Dedifferentiated amniotic fluid mesenchymal stem cell (primary cell): Measurements from ENCODE around the gene CCDC184.
"Not testable (repeated sequence)": the region's sequence is repeated elsewhere in the genome, so short reads cannot be mapped to it uniquely, and the experiment has no call there.

Source experiments
- DNase-seq: peaks from one replicate; pipeline ENCODE4 v3.0.0-alpha.2; 2016; ENCODE audit errors: extremely low spot score

Gene CCDC184

DNA sequence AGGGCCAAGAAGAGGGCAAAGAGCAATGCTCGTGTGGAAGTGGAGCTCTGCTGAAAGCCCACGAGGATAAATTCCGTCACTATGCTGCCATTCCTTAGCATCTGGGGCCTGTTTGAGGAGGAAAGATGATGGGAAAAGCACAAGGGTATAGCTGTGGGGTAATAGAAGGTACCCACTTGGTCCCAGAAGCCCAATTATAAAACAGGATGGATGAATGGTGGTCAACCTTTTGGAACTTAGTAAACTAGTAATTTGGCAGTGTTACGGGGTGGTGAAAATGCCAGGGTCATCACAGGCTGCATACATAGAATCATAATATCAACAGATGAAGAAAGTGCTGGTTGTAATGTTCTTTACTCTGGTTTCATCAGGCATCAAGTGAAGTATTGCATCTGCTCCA is 19.7 kb downstream of the CCDC184 start, which contains the start of gene OR10AD1:
OR10AD1 (minus strand) TSS at position 101 of the 400 bp plus-strand sequence; CDS start at position 101, 0 bp downstream.
- no peak for DNase-seq

DNA sequence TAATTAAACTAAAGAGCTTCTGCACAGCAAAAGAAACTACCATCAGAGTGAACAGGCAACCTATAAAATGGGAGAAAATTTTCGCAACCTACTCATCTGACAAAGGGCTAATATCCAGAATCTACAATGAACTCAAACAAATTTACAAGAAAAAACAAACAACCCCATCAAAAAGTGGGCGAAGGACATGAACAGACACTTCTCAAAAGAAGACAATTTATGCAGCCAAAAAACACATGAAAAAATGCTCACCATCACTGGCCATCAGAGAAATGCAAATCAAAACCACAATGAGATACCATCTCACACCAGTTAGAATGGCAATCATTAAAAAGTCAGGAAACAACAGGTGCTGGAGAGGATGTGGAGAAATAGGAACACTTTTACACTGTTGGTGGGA is 26.1 kb downstream of the CCDC184 start:
- not testable (repeated sequence) for DNase-seq

DNA sequence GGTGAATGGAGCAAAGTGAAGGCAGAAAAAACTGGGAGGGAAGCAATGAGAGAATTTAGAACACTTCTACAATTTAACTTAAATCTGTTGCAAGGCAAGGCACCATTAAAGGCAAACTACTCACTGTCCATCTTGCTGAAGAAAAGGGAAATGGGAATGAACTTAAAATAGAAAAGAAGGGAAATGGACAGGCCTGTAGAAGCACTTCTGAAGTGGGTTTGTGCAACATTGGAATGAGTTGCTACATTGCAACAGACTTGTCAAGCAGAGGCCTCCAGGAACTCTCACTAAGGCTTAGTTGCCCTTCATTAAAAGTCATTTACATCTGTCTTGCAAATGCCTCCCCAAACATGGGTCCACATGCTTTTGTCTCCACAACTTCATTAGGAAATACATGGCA is 33.3 kb downstream of the CCDC184 start:
- no peak for DNase-seq

DNA sequence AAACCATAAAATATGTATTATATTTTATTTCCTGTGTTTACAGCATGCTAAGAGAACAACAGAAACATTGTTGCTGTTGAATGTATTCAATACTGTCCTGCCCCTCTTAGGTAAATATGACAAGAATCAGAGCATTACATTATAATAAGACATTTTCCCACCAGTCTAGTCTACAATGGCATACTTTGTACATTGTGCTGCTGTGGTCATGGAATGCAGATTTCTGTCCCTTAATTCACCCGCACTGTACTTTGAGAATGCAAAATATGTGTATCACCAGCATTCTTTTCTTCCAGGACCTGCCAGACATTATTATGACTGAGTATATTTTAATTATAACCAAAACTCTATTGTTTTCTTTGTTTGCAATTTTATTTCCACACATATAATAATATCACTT is 36.2 kb downstream of the CCDC184 start:
- no peak for DNase-seq

DNA sequence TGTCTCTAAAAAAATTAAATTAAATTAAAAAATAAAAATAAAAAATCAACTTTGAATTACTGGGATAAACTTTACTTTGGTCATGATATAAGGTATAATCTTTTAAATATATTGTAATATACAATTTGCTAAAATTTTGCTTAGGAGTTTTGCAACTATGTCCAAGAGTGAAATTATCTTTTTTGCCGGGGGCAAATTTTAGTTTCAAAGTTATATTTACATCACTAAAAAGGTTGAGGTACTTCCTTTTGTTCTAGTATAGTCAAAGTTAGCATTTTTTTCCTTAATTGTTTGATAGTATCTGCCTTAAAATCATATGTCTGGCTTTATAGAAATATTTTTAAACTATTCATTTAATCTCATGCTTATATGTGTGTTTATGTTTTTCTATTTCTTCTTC is 37.3 kb downstream of the CCDC184 start:
- DNase-seq = no peak

DNA sequence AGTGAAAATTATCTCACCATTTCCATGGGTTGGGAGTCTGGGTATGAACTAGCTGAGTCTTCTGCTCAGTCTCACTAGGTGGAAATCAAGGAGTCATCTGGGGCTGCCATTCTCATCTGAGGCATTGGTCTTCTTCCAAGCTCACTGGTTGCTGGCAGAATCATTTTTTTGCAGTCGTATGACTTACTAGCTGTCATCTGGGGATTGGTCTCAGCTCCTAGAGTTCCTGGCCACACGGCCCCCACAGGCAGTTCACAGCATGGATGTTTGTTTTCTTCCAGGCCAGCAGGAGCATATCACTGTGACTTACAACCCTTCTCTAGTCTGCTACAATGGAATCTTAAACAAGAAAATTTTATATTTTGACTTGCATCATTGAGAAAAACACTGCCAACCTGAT is 38.2 kb downstream of the CCDC184 start:
- DNase-seq = no peak

DNA sequence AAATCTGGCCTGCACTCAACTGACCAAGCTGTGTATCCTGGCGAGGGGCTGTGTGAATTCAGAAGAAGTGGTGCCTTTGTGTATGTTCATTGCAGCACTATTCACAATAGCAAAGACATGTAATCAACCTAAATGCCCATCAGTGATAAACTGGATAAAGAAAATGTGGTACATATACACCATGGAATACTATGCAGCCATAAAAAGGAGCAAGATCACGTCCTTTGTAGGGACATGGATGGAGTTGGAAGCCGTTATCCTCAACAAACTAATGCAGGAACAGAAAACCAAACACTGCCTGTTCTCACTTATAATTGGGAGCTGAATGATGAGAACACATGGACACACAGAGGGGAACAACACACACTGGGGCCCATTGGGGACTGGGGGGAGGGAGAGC is 41.1 kb downstream of the CCDC184 start:
- not testable (repeated sequence) for DNase-seq

DNA sequence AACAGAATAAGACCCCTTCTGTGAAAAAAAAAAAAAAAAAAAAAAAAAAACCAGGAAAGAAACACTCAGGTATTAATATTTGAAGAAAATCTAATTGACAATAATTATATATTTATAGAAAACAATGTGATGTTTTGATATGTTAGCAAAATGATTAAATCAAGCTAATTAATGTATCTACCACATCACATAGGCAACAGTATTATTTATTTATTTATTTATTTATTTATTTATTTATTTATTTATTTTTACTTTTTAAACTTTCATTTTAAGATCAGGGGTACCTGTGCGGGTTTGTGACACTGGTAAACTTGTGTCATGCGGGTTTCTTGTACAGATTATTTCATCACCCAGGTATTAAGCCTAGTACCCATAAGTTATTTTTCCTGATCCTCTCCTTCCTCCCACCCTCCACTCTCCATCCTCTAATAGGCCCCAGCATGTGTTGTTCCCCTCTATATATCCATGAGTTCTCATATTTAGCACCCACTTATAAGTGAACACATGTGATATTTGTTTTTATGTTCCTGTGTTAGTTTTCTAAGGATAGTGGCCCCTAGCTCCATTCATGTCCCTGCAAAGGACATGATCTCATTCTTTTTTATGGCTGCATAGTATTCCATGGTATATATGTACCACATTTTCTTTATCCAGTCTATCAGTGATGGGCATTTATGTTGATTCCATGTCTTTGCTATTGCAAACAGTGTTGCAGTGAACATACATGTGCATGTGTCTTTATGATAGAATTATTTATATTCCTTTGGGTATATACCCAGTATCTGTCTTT is 47.9 kb downstream of the CCDC184 start:
- not testable (repeated sequence) for DNase-seq
